Keratinocyte (primary cell): ENCODE results near the gene SDS.

ENCODE experiments used
- CTCF ChIP-seq, 3 experiments: IDR thresholded peaks in 1 of 3; conservative IDR thresholded peaks in 1 of 3; optimal IDR thresholded peaks in 1 of 3; 2 replicates in 2 of 3; 3 replicates in 1 of 3; pipeline versions ENCODE3 to v1.5.1; 2011; ENCODE audit warnings: low read length in 3 of 3, mild to moderate bottlenecking in 3 of 3, moderate library complexity in 2 of 3, control low read depth in 1 of 3, inconsistent platforms in 1 of 3; ENCODE audit not compliant: insufficient read depth in 2 of 3; ENCODE audit errors: extremely low read depth in 1 of 3
- EZH2 ChIP-seq: IDR thresholded peaks from one replicate; pipeline ENCODE4 v1.6.1; 2012; ENCODE audit warnings: inconsistent platforms, mild to moderate bottlenecking, low read length, moderate library complexity

GRCh38 chr12:113361574-113362370, 41.9 kb downstream of the SDS start:
- TF ChIP-seq CTCF (optimal IDR thresholded peaks at IDR 0.05 in 1 of 3, IDR thresholded peaks at IDR 0.05 in 1 of 3, conservative IDR thresholded peaks at IDR 0.05 in 1 of 3; ENCODE audit: extremely low read depth in 1 of 3, insufficient read depth in 2 of 3, low read length in 3 of 3) (no peak), EZH2 (no peak)
